IPS-18c (cell line): ENCODE data around the gene KCTD14.
"Not testable (repeated sequence)": the region's sequence is repeated elsewhere in the genome, so short reads cannot be mapped to it uniquely, and the experiment has no call there.

Source experiments
- H3K4me3 ChIP-seq: 2 replicates; pipeline ENCODE4 v1.7.0; 2013; ENCODE audit warnings: low read depth, mild to moderate bottlenecking, low read length, moderate library complexity; ENCODE audit not compliant: insufficient read depth
- H3K9me3 ChIP-seq: one replicate; pipeline ENCODE4 v1.6.1; 2013; ENCODE audit warnings: mild to moderate bottlenecking, low read length, moderate library complexity; ENCODE audit not compliant: control insufficient read depth, insufficient read depth

KCTD14 gene, protein sequence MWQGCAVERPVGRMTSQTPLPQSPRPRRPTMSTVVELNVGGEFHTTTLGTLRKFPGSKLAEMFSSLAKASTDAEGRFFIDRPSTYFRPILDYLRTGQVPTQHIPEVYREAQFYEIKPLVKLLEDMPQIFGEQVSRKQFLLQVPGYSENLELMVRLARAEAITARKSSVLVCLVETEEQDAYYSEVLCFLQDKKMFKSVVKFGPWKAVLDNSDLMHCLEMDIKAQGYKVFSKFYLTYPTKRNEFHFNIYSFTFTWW

DNA sequence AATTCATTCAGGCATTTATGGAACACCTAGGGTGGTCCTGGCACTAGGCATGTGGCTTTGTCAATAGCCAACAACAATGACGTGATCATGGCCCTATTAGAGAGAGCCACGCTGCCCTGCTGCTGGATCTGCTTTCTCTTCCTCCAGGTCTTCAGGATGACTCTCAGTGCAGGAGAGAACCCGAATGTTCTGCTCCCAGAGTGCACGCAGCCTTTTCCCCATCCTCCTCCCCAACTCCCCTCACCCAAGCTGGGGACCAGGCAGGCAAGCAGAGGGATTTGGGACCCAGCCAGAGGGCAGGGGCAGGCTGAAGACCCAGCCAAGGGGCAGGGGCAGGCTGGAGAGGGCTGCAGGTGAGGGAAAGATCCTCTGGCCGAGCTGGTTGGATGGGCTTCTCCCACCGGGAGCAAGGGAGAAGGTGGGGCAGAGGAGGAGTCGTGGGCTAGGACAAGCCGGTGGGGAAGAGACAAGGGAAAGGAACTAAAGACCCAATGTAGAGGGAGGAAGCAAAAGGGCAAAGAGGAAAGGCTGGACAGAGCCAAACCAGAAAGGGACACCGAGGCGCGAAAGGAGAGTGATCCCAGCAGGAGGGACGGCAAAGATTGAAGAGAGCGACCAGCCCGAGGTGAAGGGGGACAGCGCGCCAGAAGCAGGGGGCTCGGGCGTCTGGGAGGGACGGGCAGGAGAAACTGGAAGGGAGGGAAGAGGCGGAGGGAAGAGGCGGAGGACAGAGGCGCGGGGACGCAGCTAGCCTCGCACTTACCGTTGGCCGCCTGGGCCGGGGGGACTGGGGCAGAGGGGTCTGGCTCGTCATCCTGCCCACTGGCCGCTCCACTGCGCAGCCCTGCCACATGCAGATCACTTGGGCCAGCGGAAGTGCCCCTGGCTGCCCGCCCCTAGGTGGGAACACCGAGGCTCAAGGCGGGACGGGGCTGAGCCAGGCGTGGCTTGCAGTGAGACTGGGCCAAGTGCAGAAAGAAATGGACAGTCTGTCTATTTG lies at the start of gene KCTD14:
TSS of gene KCTD14 (minus strand) at position 880 of the 1,000 bp plus-strand sequence. CDS start at position 853, 27 bp downstream.
- Histone ChIP-seq H3K4me3 (peak within 1 kb of the TSS; percentile 77), H3K9me3 (no peaks in the 10 kb centered on the region)

DNA sequence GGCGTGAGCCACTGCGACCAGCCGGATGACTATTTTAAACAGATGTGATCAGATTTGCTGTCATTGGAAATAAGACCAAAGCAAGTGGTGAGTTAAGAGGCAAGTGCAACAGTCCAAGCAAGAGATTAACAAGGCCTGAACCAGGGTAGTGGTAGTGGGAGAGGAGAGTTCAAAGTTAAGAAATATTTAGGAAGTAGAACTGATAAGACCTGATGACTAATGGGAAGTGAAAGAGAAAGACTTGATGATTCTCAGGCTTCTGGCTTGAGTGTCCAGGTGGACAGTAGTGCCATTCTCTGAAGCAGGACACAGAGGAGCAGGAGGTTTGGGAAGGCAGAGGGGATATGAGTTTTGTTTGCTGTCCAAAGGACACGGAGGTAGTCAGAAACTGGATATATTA lies 49.4 kb upstream of the KCTD14 start:
- no peak overlapping the region for H3K4me3 ChIP-seq
- no peaks in the 10 kb centered on the region for H3K9me3 ChIP-seq

DNA sequence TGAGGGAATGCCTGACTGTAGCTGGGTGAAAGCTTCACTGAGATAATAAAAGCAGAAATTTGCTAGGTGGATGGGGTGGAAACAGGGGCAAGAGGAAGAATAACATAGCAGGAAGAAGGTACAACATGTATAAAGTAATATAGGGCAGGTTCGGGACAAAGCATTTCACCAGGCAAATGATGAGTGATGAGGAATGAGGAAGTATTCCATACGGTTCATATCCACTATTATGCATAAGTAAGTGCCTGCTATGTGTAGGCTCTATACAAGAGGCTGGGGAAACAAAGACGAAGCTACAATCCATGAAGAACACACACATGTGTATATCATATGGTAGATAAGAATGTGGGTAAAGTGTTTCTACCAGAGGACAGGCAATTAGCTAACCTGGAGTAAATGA lies 48.6 kb upstream of the KCTD14 start:
- Histone ChIP-seq H3K9me3 (peaks cover under 1% of the 10 kb centered on the region), H3K4me3 (no peak overlapping the region)

DNA sequence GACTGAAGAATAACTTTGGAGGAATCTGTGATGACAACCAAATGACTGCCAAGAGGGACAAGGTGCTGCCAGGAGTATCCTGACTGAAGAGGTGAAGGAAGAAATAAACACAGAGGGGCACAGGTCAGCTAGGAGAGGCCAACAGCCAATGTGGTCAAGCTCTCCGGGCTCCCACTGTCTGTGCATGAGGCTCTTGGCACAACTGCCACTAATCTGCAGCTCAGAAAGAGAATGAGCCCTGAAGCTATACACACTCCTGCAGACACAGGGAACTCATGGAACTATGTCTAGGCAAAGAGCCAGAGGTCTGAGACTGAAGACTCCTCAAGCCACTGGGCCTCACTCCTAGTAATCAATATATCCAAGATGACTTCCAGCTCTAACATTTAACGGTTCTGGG lies 47.5 kb upstream of the KCTD14 start:
- peaks cover 2% of the 10 kb centered on the region for H3K9me3 ChIP-seq
- no peak overlapping the region for H3K4me3 ChIP-seq

DNA sequence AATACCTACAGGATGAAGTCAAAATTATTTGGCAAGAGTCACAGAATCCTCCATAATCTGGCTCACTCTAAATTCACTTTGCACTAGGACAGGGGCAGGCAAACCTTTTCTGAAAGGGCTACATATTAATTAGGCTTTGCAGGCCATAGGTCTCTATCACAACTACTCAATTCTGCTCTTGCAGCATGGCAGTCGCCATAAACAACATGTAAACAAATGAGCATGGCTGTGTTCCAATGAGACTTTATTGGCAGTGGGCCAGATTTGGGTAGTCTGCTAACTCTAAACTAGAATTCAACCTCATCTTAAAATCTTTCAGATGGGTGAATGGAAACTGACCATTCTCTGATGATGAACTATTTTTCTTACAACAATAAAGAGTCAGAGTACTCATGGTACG lies 46.4 kb upstream of the KCTD14 start:
- no peak overlapping the region for H3K4me3 ChIP-seq
- H3K9me3 ChIP-seq: peaks cover 2% of the 10 kb centered on the region

DNA sequence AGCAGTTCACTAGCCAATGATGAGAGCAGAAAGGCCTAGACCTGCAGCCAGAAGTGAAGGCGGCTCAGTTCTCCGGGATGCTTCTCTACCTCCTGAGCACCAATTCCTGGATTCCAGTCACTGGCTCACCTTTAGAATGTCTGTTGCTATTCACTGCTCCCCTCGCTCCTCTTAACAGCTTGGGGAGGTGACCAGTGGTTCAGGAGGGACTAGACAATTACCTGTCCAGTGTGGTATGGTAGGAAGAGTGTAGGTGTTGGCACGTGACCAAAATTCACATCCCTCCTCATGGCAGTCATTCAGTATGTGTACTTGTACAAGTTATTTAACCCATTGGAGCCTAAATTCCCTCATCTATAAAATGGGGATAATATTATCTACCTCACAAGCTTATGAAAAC lies 44.6 kb upstream of the KCTD14 start:
- Histone ChIP-seq H3K9me3 (peaks cover 2% of the 10 kb centered on the region), H3K4me3 (no peak overlapping the region)

DNA sequence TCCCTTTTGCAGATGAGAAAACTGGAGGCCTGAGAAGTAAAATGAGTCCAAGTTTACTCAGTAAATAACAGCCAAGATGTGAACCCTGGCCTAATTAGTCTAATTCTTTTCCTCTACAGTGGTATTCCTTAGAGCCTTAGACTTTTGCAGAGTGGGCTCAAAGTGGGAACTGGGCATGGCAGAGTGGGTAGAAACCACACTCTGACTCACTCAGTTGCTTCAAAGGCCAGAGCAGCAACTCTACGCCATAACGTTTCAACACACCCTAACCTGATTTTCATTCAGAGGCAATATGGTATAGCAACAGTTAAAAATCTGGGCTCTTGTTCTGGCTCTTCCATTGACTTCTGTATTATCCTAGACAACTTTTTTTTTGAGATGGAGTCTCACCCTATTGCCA lies 43.4 kb upstream of the KCTD14 start:
- peaks cover 2% of the 10 kb centered on the region for H3K9me3 ChIP-seq
- H3K4me3 ChIP-seq: no peak overlapping the region

DNA sequence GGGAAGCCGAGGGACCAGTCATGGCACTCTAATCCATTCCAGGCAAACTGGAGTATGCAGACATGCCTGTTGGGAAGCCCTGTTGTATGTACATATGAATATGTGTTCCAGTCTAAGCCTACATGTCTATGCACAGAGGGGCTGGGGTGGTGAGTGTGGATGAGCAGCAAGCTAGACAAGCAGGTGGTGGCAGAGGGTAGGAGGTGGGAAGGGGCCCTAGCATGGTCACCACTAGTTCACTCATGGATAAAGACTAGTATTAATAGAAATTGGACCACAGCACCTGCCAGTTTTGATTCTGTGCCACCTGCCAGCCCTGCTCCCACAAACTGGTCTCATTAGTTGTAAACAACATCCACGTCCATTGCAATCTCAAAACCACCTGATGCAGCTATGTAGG lies 42.1 kb upstream of the KCTD14 start:
- peaks cover 2% of the 10 kb centered on the region for H3K9me3 ChIP-seq
- H3K4me3 ChIP-seq: no peak overlapping the region

DNA sequence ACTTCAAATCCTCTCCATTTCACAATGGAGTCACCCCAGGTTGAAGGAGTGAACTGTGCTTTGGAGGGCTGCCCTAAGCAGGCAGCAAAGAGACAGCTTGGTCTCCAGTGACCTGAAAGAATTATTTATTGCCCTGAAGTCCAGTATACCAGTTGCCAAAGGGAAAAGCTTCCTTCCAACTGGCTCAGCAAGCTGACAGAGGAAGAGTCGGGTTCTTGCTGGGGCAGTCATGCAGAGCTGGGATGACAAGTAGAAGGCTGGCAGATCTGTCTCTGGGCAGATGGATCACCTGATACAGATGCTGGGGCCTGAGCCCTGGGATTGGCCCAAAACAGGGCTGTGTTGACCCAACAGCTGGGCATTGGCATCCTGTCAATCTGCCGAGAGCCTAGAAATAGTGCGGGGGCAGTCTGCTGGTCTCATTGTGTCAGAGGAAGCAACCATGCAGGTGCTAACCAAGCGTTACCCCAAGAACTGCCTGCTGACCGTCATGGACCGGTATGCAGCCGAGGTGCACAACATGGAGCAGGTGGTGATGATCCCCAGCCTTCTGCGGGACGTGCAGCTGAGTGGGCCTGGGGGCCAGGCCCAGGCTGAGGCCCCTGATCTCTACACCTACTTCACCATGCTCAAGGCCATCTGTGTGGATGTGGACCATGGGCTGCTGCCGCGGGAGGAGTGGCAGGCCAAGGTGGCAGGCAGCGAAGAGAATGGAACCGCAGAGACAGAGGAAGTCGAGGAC lies 40.5 kb upstream of the KCTD14 start, which contains the start of gene THRSP:
TSS of gene THRSP (plus strand) at position 422 of the 742 bp plus-strand sequence. CDS start at position 443, 21 bp downstream.
- Histone ChIP-seq H3K4me3 (no peak within 1 kb of the TSS), H3K9me3 (peaks cover 2% of the 10 kb centered on the region)

DNA sequence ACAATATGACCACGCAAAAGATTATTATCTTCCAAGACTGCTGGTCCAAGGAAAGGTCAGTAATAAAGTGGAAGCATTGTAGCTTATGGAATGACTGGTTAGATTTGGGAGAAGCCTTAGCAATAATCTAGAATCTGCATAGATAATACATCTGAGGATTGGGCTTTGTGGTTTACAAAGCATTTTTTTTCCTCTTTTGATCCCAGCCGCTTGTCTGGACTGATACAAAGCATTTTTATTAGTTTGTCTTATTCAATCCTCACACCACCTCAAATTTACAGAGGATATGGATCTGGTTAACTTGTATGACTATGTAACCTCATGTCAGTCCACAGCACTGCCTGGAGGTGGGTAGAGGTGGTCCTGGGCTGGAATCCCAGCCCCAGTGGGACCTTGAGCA lies 39.6 kb upstream of the KCTD14 start:
- Histone ChIP-seq H3K9me3 (peaks cover 2% of the 10 kb centered on the region), H3K4me3 (no peak overlapping the region)

DNA sequence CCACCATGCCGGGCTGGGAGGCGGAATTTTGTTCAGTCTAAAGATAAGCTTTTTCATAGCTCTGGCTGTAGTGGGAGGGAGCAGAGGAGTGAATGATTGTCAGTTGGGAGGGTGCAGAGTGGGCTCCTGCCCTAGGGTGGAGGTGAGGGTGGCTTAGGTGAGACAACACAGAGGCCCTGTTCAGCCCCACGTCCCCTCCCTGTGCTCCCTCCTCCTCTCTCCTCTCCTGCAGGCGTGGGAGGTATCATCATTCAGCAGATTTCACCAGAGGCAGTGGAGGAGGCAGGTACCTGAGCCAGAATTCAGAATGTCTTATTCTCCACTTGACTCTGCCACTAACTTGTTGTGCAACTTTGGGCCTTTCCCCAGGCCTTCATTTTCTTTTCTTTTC lies 38.8 kb upstream of the KCTD14 start:
- peaks cover 2% of the 10 kb centered on the region for H3K9me3 ChIP-seq
- no peak overlapping the region for H3K4me3 ChIP-seq

DNA sequence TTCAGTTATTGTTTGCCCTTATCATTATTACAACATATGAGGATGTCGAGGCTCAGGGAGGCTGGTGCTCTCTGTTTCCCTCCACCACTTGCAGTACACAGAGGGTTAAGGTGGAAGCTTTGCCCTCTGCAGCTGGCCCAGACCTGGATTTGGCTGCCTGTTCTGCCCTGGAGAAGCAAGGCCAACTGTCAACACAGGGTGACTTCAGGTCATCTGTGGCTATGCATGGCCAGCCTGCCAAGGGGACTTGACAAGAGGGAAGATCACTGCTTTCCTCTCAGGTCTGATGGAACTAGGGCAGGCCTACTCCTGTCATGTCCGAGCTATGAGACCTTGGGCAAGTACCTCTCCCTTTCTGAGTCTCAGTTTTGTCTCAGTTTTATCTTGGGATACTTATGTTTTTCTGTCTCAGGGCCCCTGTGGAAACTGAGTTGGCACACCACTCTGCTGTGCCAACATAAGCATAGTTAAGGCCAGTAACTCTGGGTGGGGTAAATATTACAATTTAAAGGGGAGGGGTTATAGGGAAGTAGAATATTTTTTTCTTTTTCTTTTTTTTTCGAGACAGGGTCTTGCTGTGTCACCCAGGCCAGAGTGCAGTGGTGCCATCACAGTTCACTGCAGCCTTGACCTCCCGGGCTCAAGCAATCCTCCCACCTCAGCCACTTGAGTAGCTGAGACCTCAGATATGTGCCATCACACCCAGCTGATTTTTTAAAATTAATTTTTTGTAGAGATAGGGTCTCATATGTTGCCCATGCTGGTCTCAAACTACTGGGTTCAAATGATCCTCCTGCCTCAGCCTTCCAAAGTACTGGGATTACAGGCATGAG lies 38.2 kb upstream of the KCTD14 start:
- Histone ChIP-seq H3K4me3 (no peak overlapping the region), H3K9me3 (no peaks in the 10 kb centered on the region)

DNA sequence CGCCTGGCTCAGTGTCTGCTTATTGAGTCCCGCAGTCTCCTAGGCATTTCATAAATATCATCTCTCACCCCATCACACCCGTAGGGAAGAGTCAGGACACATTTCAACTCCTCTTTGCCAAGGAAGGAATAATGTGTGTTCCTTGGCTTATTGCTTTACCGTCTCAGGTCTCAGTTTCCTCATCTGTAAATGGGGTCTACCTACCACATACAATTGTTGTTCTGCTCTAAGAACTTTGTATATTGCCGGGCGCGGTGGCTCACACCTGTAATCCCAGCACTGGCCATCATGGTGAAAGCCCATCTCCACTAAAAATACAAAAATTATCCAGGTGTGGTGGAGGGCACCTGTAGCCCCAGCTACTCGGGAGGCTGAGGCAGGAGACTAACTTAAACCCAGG lies 37.5 kb upstream of the KCTD14 start:
- Histone ChIP-seq H3K4me3 (no peak overlapping the region), H3K9me3 (no peaks in the 10 kb centered on the region)

DNA sequence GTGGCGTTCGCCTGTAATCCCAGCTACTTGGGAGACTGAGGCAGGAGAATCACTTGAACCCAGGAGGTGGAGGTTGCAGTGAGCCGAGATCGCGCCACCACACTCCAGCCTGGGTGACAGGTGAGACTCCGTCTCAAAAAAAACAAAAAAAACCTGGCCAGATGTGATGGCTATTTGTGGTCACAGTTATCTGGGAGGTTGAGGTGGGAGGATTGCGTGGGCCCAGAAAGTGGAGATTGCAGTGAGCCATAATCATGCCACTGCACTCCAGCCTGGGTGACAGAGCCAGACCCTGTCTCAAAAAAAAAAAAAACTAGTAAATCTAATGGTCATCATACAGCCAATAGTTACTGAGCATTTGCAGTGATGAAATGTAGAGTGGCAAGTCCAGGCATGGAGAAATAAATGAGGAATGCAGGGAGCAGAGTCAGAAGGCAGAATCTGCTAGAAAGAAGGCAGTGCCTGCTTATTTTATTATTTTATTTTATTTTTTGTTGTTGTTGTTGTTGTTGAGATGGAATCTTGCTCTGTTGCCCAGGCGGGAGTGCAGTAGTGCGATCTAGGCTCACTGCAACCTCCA lies 36.8 kb upstream of the KCTD14 start:
- not testable (repeated sequence) for H3K9me3 ChIP-seq, H3K4me3 ChIP-seq

DNA sequence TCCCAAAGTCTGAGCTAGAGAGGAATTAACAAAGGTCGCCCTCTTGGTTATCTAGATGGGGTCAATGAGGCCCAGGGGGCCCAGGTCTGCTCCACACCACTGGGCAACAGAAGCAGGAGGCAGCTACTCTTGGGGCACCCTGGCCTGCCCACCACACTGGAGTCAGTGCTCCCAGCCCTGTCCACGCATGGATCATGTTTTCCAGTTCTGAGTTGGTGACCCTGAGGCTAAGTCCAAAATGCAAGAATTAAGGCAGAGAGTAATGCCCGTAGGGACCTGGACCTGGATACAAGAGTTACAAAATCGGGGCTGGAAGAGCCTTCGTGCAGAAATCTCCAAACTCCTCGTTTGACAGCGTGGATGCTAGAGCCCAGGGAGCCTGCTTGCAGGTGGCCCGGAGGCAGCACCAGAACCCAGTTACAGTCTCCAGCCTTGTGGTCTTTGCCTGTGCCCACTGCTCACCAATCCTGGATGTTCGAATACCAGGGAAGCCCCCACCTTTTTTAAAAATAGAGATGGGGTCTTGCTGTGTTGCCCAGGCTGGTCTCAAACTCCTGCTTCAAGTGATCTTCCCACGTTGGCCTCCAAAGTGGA lies 34.5 kb upstream of the KCTD14 start:
- Histone ChIP-seq H3K4me3 (no peak overlapping the region), H3K9me3 (no peaks in the 10 kb centered on the region)

DNA sequence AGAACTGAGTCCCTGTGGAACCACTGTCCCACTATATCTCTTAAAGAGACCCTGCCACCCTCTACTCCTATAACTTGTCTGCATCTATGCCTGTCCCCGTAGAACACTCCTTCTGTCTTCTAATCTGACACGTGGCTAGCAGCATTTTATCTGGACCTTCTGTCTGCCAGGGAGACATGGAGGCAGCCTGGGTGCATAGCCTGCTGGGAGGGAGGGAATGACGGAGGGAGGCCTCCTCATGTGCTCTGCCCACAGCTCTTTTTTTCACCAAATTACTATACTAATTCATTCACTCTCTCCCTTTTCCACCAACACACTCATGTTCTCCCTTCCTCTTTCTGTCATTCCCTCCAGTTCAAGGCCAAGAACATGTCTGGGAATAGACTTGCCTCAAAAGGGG lies 33.0 kb upstream of the KCTD14 start:
- Histone ChIP-seq H3K4me3 (no peak overlapping the region), H3K9me3 (no peaks in the 10 kb centered on the region)
